Endothelial cell of umbilical vein (primary cell): Measurements from ENCODE around the gene CRYAB. TPM values are rescaled to one million over a fixed set of nuclear protein-coding genes. Genes with fewer than 3 reads are reported as not detected.

Experiments used
- BruUV-seq: library from RNA; stranded (reverse); fragments of 400-500 nt; replicated peaks from 2 replicates; lab custom pipeline; 2021; lab: Mats Ljungman, UMichigan
- CTCF ChIA-PET: fragments of 300-600, 350-600 bp; sonication (Branson Sonifier 250); formaldehyde crosslinking; loops from one replicate; lab custom pipeline; 2021; ENCODE audit warnings: antibody characterized with exemption, inconsistent platforms; lab: Charles Lee
- POLR2A ChIA-PET: fragments of 300-600, 350-600 bp; sonication (Branson Sonifier 250); formaldehyde crosslinking; loops from one replicate; lab custom pipeline; 2021; ENCODE audit warnings: antibody characterized with exemption, inconsistent platforms; lab: Charles Lee
- DNase-seq: peaks from one replicate; pipeline ENCODE4 v3.0.0-alpha.2; 2011; ENCODE audit warnings: low read depth, low spot score
- FAIRE-seq: peaks from 2 replicates; lab custom pipeline; 2011; peaks lifted over from hg19 to GRCh38; lab: Jason Lieb, UNC
- H2AFZ ChIP-seq: 2 replicates; pipeline ENCODE4 v1.6.0; 2012; ENCODE audit warnings: low read depth, low read length, control low read depth, inconsistent platforms
- H3K27ac ChIP-seq: 2 replicates; pipeline ENCODE4 v1.5.1; 2011; ENCODE audit warnings: low read depth, mild to moderate bottlenecking, control low read depth, low read length, moderate library complexity; ENCODE audit not compliant: insufficient read depth
- H3K27me3 ChIP-seq, 2 experiments: 2 replicates each; pipeline versions ENCODE4 v1.6.0 to v1.6.1; 2011; ENCODE audit warnings: low read length in 2 of 2, mixed read lengths in 1 of 2; ENCODE audit not compliant: control insufficient read depth in 2 of 2, insufficient read depth in 2 of 2
- H3K36me3 ChIP-seq, 2 experiments: 2 replicates in 1 of 2; 3 replicates in 1 of 2; pipeline ENCODE4 v1.5.1; 2011; ENCODE audit warnings: low read length in 2 of 2, mild to moderate bottlenecking in 1 of 2, moderate library complexity in 1 of 2; ENCODE audit not compliant: control insufficient read depth in 2 of 2, insufficient read depth in 2 of 2; ENCODE audit errors: extremely low read depth in 1 of 2
- H3K4me1 ChIP-seq: 3 replicates; pipeline ENCODE4 v1.5.1; 2011; ENCODE audit warnings: mild to moderate bottlenecking, low read length; ENCODE audit not compliant: control insufficient read depth, insufficient read depth; ENCODE audit errors: extremely low read depth
- H3K4me2 ChIP-seq: 2 replicates; pipeline ENCODE4 v1.6.1; 2011; ENCODE audit warnings: low read length, control low read depth, mixed read lengths; ENCODE audit not compliant: insufficient read depth
- H3K4me3 ChIP-seq, 3 experiments: fragments of 200-600 bp in 1 of 3; sonication (generic), shearing (Covaris generic) in 1 of 3; replicated peaks in 1 of 3; 2 replicates each; pipeline ENCODE4 v1.5.1; 2011 to 2016; ENCODE audit warnings: control low read depth in 3 of 3, low read length in 3 of 3, mild to moderate bottlenecking in 2 of 3, inconsistent platforms in 1 of 3, low read depth in 1 of 3, moderate library complexity in 1 of 3; ENCODE audit not compliant: insufficient read depth in 1 of 3
- H3K79me2 ChIP-seq: 2 replicates; pipeline ENCODE4 v1.6.0; 2012; ENCODE audit warnings: low read length, inconsistent platforms; ENCODE audit not compliant: control insufficient read depth, insufficient read depth
- H3K9ac ChIP-seq: replicated peaks from 2 replicates; pipeline ENCODE3; 2011; ENCODE audit warnings: low read length, control low read depth; ENCODE audit not compliant: insufficient read depth; ENCODE audit errors: extremely low read depth
- H3K9me1 ChIP-seq: replicated peaks from 3 replicates; pipeline ENCODE4 v1.6.0; 2011; ENCODE audit warnings: mild to moderate bottlenecking, low read length; ENCODE audit not compliant: control insufficient read depth, insufficient read depth; ENCODE audit errors: extremely low read depth
- H3K9me3 ChIP-seq: replicated peaks from 2 replicates; pipeline ENCODE4 v1.5.1; 2012; ENCODE audit warnings: low read length, inconsistent platforms; ENCODE audit not compliant: control insufficient read depth, insufficient read depth
- H4K20me1 ChIP-seq: replicated peaks from 2 replicates; pipeline ENCODE3; 2011; ENCODE audit warnings: mild to moderate bottlenecking, low read length; ENCODE audit not compliant: control insufficient read depth, insufficient read depth; ENCODE audit errors: extremely low read depth
- EZH2 ChIP-seq: IDR thresholded peaks from 2 replicates; pipeline ENCODE4 v1.6.1; 2012; ENCODE audit warnings: borderline replicate concordance, low read depth, mild to moderate bottlenecking, moderate library complexity, low read length, inconsistent platforms; ENCODE audit not compliant: severe bottlenecking
- FOS ChIP-seq: IDR thresholded peaks from 2 replicates; pipeline ENCODE4 v1.6.1; 2011; ENCODE audit warnings: mild to moderate bottlenecking, low read length, moderate library complexity, borderline replicate concordance; ENCODE audit not compliant: insufficient read depth
- GATA2 ChIP-seq: IDR thresholded peaks from 2 replicates; pipeline ENCODE4 v1.7.0; 2011; ENCODE audit warnings: low read depth, mild to moderate bottlenecking, moderate library complexity, mixed read lengths, low read length; ENCODE audit not compliant: insufficient read length, insufficient read depth
- JUN ChIP-seq: IDR thresholded peaks from 2 replicates; pipeline ENCODE4 v1.6.1; 2011; ENCODE audit warnings: borderline replicate concordance, low read depth; ENCODE audit not compliant: insufficient read length, insufficient read depth
- POLR2A ChIP-seq: IDR thresholded peaks from 2 replicates; pipeline ENCODE4 v1.6.1; 2012; ENCODE audit warnings: low read depth, mild to moderate bottlenecking, control low read depth, low read length
- POLR2AphosphoS5 ChIP-seq: IDR thresholded peaks from 2 replicates; pipeline ENCODE4 v1.6.1; 2012; ENCODE audit warnings: low read depth, mild to moderate bottlenecking, control low read depth, low read length, moderate library complexity; ENCODE audit not compliant: insufficient read depth
- dilution Hi-C: fragments of 300-500 bp; cut with MboI; formaldehyde crosslinking; loops from one replicate; pipeline ENCODE4 v1.15.0; 2019; ENCODE audit warnings: low sequenced_read_pairs; ENCODE audit not compliant: extremely low pct_ligation_motif_present
- intact Hi-C: fragments of 100-400 bp; cut with micrococcal nuclease; formaldehyde crosslinking; loops from one replicate; pipeline ENCODE4 v1.10.0; 2022
- polyA plus RNA-seq, 4 experiments: library from polyadenylated mRNA; depleted of rRNA in 3 of 4; stranded (reverse) in 3 of 4; unstranded in 1 of 4; fragments of >200 nt; gene quantifications; 2 replicates each; pipeline versions ENCODE4 v1.2.1 to v1.2.3, GENCODE V29; 2011 to 2012; ENCODE audit warnings: missing spikeins in 1 of 4
- total RNA-seq: library from RNA; stranded (reverse); gene quantifications from 2 replicates; pipeline ENCODE4 v1.2.3, GENCODE V29; 2021
- TF ChIP-seq, protein P1 (sequence below), 2 donors: IDR thresholded peaks; 1 replicate in 1 of 2; 2 replicates in 1 of 2; pipeline ENCODE4 v1.5.1; 2011; ENCODE audit warnings: low read length in 2 of 2, mild to moderate bottlenecking in 2 of 2, moderate library complexity in 2 of 2, control low read depth in 1 of 2, inconsistent platforms in 1 of 2, low read depth in 1 of 2; ENCODE audit not compliant: insufficient read depth in 1 of 2; ENCODE audit errors: extremely low read depth in 1 of 2
- TF ChIP-seq, protein P2 (sequence below): IDR thresholded peaks from 2 replicates; pipeline ENCODE4 v1.6.1; 2011; ENCODE audit not compliant: insufficient read depth, insufficient read length

Gene CRYAB
- total and polyA plus RNA-seq, 2 donors (not counting 3 experiments of a cell fraction or from before 2014, with no cell fraction given), result 0.48 TPM; not detected in 1

DNA sequence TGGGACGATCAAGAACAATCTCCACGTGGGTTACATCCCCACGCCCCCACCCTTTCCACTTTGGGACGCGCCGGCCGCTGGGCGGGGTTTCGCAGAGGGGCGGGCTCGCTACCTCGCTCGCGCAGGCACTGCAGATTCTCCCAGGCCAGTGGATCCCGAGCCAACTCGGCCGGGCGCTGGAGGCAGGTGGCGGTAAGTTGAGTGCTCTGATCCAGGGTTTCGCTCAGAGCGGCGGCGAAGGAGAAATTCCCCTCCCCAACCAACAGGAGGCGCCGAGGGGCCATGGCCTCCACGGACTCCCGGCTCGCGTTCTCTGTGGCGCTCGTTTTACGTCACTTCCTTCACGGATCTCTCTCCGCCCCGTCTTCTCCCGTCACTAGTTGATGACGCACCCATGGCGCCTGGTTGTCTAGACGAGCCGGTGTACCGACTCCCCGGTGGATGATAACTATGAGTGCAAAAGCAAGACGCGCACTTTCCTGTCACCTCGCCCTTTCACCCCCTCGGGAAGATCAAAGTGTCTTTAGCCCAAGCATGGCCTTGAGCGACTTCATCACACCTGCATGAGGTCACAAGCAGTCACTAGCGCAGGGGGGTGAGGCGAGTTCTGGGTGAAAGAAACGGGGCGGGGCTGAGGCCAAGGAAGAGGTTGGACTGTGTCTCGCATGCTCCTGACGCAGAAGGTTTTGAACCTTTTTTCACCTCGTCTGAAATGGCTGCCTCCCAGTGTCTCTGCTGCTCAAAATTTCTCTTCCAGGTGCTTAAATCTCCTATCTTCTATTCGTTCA, 32.5 kb downstream of the CRYAB start, which contains the start of the genes CFAP68 and FDXACB1:
Gene CFAP68, plus strand, starts transcription at position 693 of the 788 bp plus-strand sequence. Its CDS starts 20 bp downstream, at position 713.
Gene FDXACB1, minus strand, starts transcription at position 317 of the 788 bp plus-strand sequence. Its CDS starts 33 bp downstream, at position 284.
- peak within 1 kb of the TSS; percentile 92 for H3K4me2 ChIP-seq
- peak within 1 kb of the TSS; percentile 95 for H3K9ac ChIP-seq
- intact Hi-C loops, result loop anchor here (1.0 to 2.0 kb wide), 13 partner anchors 48 to 401 kb away; partner anchors contain the start of genes BCO2, DIXDC1, DLAT and NKAPD1
- POLR2A ChIA-PET, result no interaction called here
- DNase-seq, result peak; percentile 98
- peak within 1 kb of the TSS; percentile 86 for H2AFZ ChIP-seq
- FAIRE-seq, result peak; percentile 97
- peaks cover 21% of the 10 kb centered on the region for H3K4me1 ChIP-seq
- no peaks in the 10 kb centered on the region for H3K36me3 ChIP-seq
- no peaks in the 10 kb centered on the region for H3K9me1 ChIP-seq
- H3K27ac ChIP-seq, result peak within 1 kb of the TSS; percentile 93
- dilution Hi-C loops, result no loop called here
- no peaks in the 10 kb centered on the region for H4K20me1 ChIP-seq
- H3K79me2 ChIP-seq, result no peaks in the 10 kb centered on the region
- CTCF ChIA-PET, result interaction anchor here (1.1 to 1.7 kb wide), 2 partner anchors 8 to 103 kb away, joined by 3 to 10 read pairs; partner anchors contain the start of gene ALG9
- H3K4me3 ChIP-seq, result peak within 1 kb of the TSS; percentile 53 to 84 (median 62)
- TF ChIP-seq, protein P1, sequence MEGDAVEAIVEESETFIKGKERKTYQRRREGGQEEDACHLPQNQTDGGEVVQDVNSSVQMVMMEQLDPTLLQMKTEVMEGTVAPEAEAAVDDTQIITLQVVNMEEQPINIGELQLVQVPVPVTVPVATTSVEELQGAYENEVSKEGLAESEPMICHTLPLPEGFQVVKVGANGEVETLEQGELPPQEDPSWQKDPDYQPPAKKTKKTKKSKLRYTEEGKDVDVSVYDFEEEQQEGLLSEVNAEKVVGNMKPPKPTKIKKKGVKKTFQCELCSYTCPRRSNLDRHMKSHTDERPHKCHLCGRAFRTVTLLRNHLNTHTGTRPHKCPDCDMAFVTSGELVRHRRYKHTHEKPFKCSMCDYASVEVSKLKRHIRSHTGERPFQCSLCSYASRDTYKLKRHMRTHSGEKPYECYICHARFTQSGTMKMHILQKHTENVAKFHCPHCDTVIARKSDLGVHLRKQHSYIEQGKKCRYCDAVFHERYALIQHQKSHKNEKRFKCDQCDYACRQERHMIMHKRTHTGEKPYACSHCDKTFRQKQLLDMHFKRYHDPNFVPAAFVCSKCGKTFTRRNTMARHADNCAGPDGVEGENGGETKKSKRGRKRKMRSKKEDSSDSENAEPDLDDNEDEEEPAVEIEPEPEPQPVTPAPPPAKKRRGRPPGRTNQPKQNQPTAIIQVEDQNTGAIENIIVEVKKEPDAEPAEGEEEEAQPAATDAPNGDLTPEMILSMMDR (IDR thresholded peaks at IDR 0.05; ENCODE audit: extremely low read depth in 1 of 2, insufficient read depth in 1 of 2, low read depth in 1 of 2, low read length in 2 of 2), result peak; percentile 97 to 98
- TF ChIP-seq EZH2 (no peak), JUN (peak; percentile 39), GATA2 (no peak), POLR2AphosphoS5 (peak; percentile 66), FOS (peak; percentile 27), POLR2A (peak; percentile 69)
- TF ChIP-seq, protein P2, sequence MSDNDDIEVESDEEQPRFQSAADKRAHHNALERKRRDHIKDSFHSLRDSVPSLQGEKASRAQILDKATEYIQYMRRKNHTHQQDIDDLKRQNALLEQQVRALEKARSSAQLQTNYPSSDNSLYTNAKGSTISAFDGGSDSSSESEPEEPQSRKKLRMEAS, result peak; percentile 16
- BruUV-seq, result TSS peak; percentile 87
- no peaks in the 10 kb centered on the region for H3K27me3 ChIP-seq
- no peaks in the 10 kb centered on the region for H3K9me3 ChIP-seq
